ENCODE results near the gene PDK1.

- no peak for TF ChIP-seq CTCF (IDR thresholded peaks at IDR 0.05)
- no peak for TF ChIP-seq POLR2A (IDR thresholded peaks at IDR 0.05)
These were observed 5.4 kb downstream of the PDK1 start for GRCh38 chr2:172561270-172561669.

Data from thyroid gland (tissue), 4 donors.